WTC11 (cell line): ENCODE measurements around the gene ARHGAP26. TPM values are rescaled to one million over a fixed set of nuclear protein-coding genes. Genes with fewer than 3 reads are reported as not detected.
A peak's percentile ranks its signal among the peaks of the same experiment; 100 is the strongest.

Experiments
- ATAC-seq: fragments of 200-7000 bp; cut with Tn5 transposase; 2 replicates; pipeline ENCODE4 v1.10.0; 2021; ENCODE audit warnings: mild to moderate bottlenecking, moderate library complexity
- CTCF ChIA-PET: fragments of 300-600 bp; sonication (Branson Sonifier 250); formaldehyde crosslinking; loops from one replicate; lab custom pipeline; 2021; ENCODE audit warnings: antibody characterized with exemption; lab: Charles Lee
- POLR2A ChIA-PET: fragments of 350-600 bp; sonication (Branson Sonifier 250); formaldehyde crosslinking; loops from one replicate; lab custom pipeline; 2021; ENCODE audit warnings: antibody characterized with exemption; lab: Charles Lee
- DNase-seq: peaks from one replicate; pipeline ENCODE4 v3.0.0; 2021; ENCODE audit warnings: low spot score
- H3K27ac Mint-ChIP-seq: 2 replicates; pipeline ENCODE4 v1.8.0; 2021; ENCODE audit warnings: mixed read lengths
- H3K27me3 Mint-ChIP-seq: 2 replicates; pipeline ENCODE4 v1.8.0; 2021; ENCODE audit warnings: low read depth, mild to moderate bottlenecking, moderate library complexity, mixed read lengths
- H3K36me3 Mint-ChIP-seq: 2 replicates; pipeline ENCODE4 v1.8.0; 2021; ENCODE audit warnings: mixed read lengths
- H3K4me1 Mint-ChIP-seq: 2 replicates; pipeline ENCODE4 v1.8.0; 2022; ENCODE audit warnings: mixed read lengths
- H3K4me3 Mint-ChIP-seq: 2 replicates; pipeline ENCODE4 v1.8.0; 2021; ENCODE audit warnings: mild to moderate bottlenecking, moderate library complexity, mixed read lengths
- H3K9me3 Mint-ChIP-seq: 2 replicates; pipeline ENCODE4 v1.8.0; 2021; ENCODE audit warnings: mixed read lengths
- ELF4 ChIP-seq: sonication (generic); formaldehyde crosslinking; IDR thresholded peaks from 2 replicates; pipeline ENCODE4 v1.8.1; 2022; ENCODE audit warnings: low read depth, mild to moderate bottlenecking, moderate library complexity, missing genetic modification reagents
- FOXJ3 ChIP-seq: sonication (generic); formaldehyde crosslinking; IDR thresholded peaks from 2 replicates; pipeline ENCODE4 v1.9.0; 2021; ENCODE audit warnings: missing genetic modification reagents, mild to moderate bottlenecking, borderline replicate concordance
- NFE2L1 ChIP-seq: sonication (generic); formaldehyde crosslinking; IDR thresholded peaks from 2 replicates; pipeline ENCODE4 v1.8.1; 2023; ENCODE audit warnings: missing genetic modification reagents
- NR2C2 ChIP-seq: sonication (generic); formaldehyde crosslinking; IDR thresholded peaks from 2 replicates; pipeline ENCODE4 v1.8.0; 2022; ENCODE audit warnings: mild to moderate bottlenecking, missing genetic modification reagents
- PRRX2 ChIP-seq: fragments of 250-450 bp; sonication (Bioruptor Pico); IDR thresholded peaks from 2 replicates; pipeline ENCODE4 v1.8.0; 2021; ENCODE audit warnings: mild to moderate bottlenecking
- ZNF219 ChIP-seq: sonication (generic); formaldehyde crosslinking; IDR thresholded peaks from 2 replicates; pipeline ENCODE4 v1.8.0; 2023; ENCODE audit warnings: missing genetic modification reagents, mild to moderate bottlenecking, borderline replicate concordance
- ZNF281 ChIP-seq: sonication (generic); formaldehyde crosslinking; IDR thresholded peaks from 2 replicates; pipeline ENCODE4 v1.8.0; 2023; ENCODE audit warnings: mild to moderate bottlenecking, missing genetic modification reagents
- ZNF423 ChIP-seq: fragments of 250-450 bp; sonication (Bioruptor Pico); IDR thresholded peaks from 2 replicates; pipeline ENCODE4 v2.1.2; 2022; ENCODE audit warnings: mild to moderate bottlenecking, moderate library complexity
- ZSCAN18 ChIP-seq: fragments of 250-450 bp; sonication (Bioruptor Pico); IDR thresholded peaks from 2 replicates; pipeline ENCODE4 v2.1.2; 2022; ENCODE audit warnings: mild to moderate bottlenecking, moderate library complexity
- total RNA-seq: library from RNA; stranded (reverse); gene quantifications from 3 replicates; pipeline ENCODE4 v1.2.3, GENCODE V29; 2021
- TF ChIP-seq, protein P1 (sequence below): sonication (generic); formaldehyde crosslinking; IDR thresholded peaks from 2 replicates; pipeline ENCODE4 v1.8.0; 2023; ENCODE audit warnings: missing genetic modification reagents, mild to moderate bottlenecking, borderline replicate concordance
- TF ChIP-seq, protein P2 (sequence below): sonication (generic); formaldehyde crosslinking; IDR thresholded peaks from 2 replicates; pipeline ENCODE4 v1.8.1; 2022; ENCODE audit warnings: low read depth, missing genetic modification reagents, borderline replicate concordance
- TF ChIP-seq, protein P3 (sequence below): fragments of 250-450 bp; sonication (Bioruptor Pico); IDR thresholded peaks from 2 replicates; pipeline ENCODE4 v1.9.0; 2021; ENCODE audit warnings: moderate library complexity, mild to moderate bottlenecking, inconsistent platforms, borderline replicate concordance
- TF ChIP-seq, protein P4 (sequence below): sonication (generic); formaldehyde crosslinking; IDR thresholded peaks from 2 replicates; pipeline ENCODE4 v1.8.1; 2022; ENCODE audit warnings: mild to moderate bottlenecking, missing genetic modification reagents, moderate library complexity, borderline replicate concordance
- TF ChIP-seq, protein P5 (sequence below): sonication (generic); formaldehyde crosslinking; IDR thresholded peaks from 2 replicates; pipeline ENCODE4 v1.8.0; 2022; ENCODE audit warnings: mild to moderate bottlenecking, missing genetic modification reagents

ARHGAP26 gene
- total RNA-seq, 1 experiment from 2014 or later, result 22.3 TPM

- TF ChIP-seq, protein P1, sequence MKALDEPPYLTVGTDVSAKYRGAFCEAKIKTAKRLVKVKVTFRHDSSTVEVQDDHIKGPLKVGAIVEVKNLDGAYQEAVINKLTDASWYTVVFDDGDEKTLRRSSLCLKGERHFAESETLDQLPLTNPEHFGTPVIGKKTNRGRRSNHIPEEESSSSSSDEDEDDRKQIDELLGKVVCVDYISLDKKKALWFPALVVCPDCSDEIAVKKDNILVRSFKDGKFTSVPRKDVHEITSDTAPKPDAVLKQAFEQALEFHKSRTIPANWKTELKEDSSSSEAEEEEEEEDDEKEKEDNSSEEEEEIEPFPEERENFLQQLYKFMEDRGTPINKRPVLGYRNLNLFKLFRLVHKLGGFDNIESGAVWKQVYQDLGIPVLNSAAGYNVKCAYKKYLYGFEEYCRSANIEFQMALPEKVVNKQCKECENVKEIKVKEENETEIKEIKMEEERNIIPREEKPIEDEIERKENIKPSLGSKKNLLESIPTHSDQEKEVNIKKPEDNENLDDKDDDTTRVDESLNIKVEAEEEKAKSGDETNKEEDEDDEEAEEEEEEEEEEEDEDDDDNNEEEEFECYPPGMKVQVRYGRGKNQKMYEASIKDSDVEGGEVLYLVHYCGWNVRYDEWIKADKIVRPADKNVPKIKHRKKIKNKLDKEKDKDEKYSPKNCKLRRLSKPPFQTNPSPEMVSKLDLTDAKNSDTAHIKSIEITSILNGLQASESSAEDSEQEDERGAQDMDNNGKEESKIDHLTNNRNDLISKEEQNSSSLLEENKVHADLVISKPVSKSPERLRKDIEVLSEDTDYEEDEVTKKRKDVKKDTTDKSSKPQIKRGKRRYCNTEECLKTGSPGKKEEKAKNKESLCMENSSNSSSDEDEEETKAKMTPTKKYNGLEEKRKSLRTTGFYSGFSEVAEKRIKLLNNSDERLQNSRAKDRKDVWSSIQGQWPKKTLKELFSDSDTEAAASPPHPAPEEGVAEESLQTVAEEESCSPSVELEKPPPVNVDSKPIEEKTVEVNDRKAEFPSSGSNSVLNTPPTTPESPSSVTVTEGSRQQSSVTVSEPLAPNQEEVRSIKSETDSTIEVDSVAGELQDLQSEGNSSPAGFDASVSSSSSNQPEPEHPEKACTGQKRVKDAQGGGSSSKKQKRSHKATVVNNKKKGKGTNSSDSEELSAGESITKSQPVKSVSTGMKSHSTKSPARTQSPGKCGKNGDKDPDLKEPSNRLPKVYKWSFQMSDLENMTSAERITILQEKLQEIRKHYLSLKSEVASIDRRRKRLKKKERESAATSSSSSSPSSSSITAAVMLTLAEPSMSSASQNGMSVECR (CRISPR knock-in tag), result no peak
- TF ChIP-seq ZSCAN18 (CRISPR knock-in tag) (no peak), NR2C2 (CRISPR knock-in tag) (no peak), ZNF219 (no peak)
- TF ChIP-seq, protein P2, sequence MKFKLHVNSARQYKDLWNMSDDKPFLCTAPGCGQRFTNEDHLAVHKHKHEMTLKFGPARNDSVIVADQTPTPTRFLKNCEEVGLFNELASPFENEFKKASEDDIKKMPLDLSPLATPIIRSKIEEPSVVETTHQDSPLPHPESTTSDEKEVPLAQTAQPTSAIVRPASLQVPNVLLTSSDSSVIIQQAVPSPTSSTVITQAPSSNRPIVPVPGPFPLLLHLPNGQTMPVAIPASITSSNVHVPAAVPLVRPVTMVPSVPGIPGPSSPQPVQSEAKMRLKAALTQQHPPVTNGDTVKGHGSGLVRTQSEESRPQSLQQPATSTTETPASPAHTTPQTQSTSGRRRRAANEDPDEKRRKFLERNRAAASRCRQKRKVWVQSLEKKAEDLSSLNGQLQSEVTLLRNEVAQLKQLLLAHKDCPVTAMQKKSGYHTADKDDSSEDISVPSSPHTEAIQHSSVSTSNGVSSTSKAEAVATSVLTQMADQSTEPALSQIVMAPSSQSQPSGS (CRISPR knock-in tag), result no peak
- TF ChIP-seq, protein P3, sequence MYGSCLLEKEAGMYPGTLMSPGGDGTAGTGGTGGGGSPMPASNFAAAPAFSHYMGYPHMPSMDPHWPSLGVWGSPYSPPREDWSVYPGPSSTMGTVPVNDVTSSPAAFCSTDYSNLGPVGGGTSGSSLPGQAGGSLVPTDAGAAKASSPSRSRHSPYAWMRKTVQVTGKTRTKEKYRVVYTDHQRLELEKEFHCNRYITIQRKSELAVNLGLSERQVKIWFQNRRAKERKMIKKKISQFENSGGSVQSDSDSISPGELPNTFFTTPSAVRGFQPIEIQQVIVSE (CRISPR knock-in tag), result no peak
Measured at GRCh38 chr5:143050183-143050582, 280.0 kb downstream of the ARHGAP26 start (continued).

GRCh38 chr5:143051244-143052058 lies 281.3 kb downstream of the ARHGAP26 start:
- CTCF ChIA-PET, result no interaction called here
- TF ChIP-seq FOXJ3 (no peak), NFE2L1 (CRISPR knock-in tag) (no peak), ELF4 (CRISPR knock-in tag) (no peak), ZNF423 (CRISPR knock-in tag) (no peak), PRRX2 (no peak), ZNF281 (no peak)
- TF ChIP-seq, protein P4, sequence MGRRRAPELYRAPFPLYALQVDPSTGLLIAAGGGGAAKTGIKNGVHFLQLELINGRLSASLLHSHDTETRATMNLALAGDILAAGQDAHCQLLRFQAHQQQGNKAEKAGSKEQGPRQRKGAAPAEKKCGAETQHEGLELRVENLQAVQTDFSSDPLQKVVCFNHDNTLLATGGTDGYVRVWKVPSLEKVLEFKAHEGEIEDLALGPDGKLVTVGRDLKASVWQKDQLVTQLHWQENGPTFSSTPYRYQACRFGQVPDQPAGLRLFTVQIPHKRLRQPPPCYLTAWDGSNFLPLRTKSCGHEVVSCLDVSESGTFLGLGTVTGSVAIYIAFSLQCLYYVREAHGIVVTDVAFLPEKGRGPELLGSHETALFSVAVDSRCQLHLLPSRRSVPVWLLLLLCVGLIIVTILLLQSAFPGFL (CRISPR knock-in tag), result no peak
- TF ChIP-seq, protein P5, sequence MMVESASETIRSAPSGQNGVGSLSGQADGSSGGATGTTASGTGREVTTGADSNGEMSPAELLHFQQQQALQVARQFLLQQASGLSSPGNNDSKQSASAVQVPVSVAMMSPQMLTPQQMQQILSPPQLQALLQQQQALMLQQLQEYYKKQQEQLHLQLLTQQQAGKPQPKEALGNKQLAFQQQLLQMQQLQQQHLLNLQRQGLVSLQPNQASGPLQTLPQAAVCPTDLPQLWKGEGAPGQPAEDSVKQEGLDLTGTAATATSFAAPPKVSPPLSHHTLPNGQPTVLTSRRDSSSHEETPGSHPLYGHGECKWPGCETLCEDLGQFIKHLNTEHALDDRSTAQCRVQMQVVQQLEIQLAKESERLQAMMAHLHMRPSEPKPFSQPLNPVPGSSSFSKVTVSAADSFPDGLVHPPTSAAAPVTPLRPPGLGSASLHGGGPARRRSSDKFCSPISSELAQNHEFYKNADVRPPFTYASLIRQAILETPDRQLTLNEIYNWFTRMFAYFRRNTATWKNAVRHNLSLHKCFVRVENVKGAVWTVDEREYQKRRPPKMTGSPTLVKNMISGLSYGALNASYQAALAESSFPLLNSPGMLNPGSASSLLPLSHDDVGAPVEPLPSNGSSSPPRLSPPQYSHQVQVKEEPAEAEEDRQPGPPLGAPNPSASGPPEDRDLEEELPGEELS, result no peak
- TF ChIP-seq, protein P1 (CRISPR knock-in tag), result no peak

More at GRCh38 chr5:143051244-143052058, 281.3 kb downstream of the ARHGAP26 start:
- peak overlapping the region; percentile 89 for H3K27ac Mint-ChIP-seq
- H3K27me3 Mint-ChIP-seq, result no peaks in the 10 kb centered on the region
- no peaks in the 10 kb centered on the region for H3K9me3 Mint-ChIP-seq
- no peak for DNase-seq
- no peak overlapping the region for H3K4me3 Mint-ChIP-seq
- peaks cover 5% of the 10 kb centered on the region for H3K36me3 Mint-ChIP-seq
- ATAC-seq, result no peak
- peaks cover 43% of the 10 kb centered on the region for H3K4me1 Mint-ChIP-seq
- POLR2A ChIA-PET, result no interaction called here
